C4-2B (cell line): Measurements from ENCODE around the gene MAGI2.

ENCODE experiments used
- ZFX ChIP-seq: fragments of 450-650 bp; IDR thresholded peaks from 2 replicates; pipeline ENCODE4 v1.6.1; 2017
- TF ChIP-seq, protein P1 (sequence below): fragments of 450-650 bp; conservative IDR thresholded peaks from 2 replicates; pipeline ENCODE4 v1.5.1; 2017; ENCODE audit warnings: mild to moderate bottlenecking

DNA sequence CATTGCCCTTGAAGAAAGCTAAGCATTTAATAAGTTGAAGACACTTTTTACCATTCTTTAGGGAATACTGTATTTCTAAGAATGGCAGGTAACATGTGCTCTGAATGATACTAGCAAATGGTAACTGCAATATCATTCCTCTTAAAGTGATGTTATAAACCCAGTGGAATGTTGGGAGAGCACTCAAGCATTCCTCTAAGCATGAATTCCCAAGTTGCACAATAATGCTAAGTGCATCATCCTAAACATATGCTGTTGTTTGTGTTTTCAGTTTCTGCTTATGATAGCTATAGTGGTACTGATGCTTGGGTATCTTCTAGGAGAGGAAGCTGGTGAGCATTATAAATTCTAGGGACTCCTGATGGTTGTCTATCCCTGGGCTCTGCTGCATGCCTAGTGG lies 980.9 kb downstream of the MAGI2 start:
- TF ChIP-seq, protein P1, sequence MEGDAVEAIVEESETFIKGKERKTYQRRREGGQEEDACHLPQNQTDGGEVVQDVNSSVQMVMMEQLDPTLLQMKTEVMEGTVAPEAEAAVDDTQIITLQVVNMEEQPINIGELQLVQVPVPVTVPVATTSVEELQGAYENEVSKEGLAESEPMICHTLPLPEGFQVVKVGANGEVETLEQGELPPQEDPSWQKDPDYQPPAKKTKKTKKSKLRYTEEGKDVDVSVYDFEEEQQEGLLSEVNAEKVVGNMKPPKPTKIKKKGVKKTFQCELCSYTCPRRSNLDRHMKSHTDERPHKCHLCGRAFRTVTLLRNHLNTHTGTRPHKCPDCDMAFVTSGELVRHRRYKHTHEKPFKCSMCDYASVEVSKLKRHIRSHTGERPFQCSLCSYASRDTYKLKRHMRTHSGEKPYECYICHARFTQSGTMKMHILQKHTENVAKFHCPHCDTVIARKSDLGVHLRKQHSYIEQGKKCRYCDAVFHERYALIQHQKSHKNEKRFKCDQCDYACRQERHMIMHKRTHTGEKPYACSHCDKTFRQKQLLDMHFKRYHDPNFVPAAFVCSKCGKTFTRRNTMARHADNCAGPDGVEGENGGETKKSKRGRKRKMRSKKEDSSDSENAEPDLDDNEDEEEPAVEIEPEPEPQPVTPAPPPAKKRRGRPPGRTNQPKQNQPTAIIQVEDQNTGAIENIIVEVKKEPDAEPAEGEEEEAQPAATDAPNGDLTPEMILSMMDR = no peak
- no peak for TF ChIP-seq ZFX
